HG02610 (cell line): ENCODE data around the gene VPS9D1.
A peak's percentile ranks its signal among the peaks of the same experiment; 100 is the strongest.

Experiments used
- ATAC-seq: cut with Tn5 transposase; IDR thresholded peaks from one replicate; pipeline ENCODE4 v1.9.1; 2021; ENCODE audit warnings: mild to moderate bottlenecking, moderate library complexity; ENCODE audit not compliant: unreplicated experiment

The VPS9D1 gene

GRCh38 chr16:89720813-89721545 is at the start of gene VPS9D1, which contains the start of gene ZNF276:
TSS of gene VPS9D1 (minus strand) at chr16:89720898. CDS start at chr16:89720861, 37 bp downstream.
TSS of gene ZNF276 (plus strand) at chr16:89721537. CDS start at chr16:89721641, 104 bp downstream.
- peak; percentile 49 for ATAC-seq

- no peak for ATAC-seq
Measured at GRCh38 chr16:89770367-89770766, 49.7 kb upstream of the VPS9D1 start.

GRCh38 chr16:89765292-89765830 is 44.7 kb upstream of the VPS9D1 start:
- ATAC-seq, result no peak

GRCh38 chr16:89764711-89765201 is 44.1 kb upstream of the VPS9D1 start:
- peak; percentile 85 for ATAC-seq

- no peak for ATAC-seq
Measured at GRCh38 chr16:89761304-89761922, 40.7 kb upstream of the VPS9D1 start.

GRCh38 chr16:89759746-89760340 is 39.1 kb upstream of the VPS9D1 start:
- ATAC-seq, result no peak

GRCh38 chr16:89749637-89750036 is 28.9 kb upstream of the VPS9D1 start:
- ATAC-seq, result no peak

GRCh38 chr16:89748921-89749320 is 28.2 kb upstream of the VPS9D1 start:
- no peak for ATAC-seq

- ATAC-seq, result no peak
Measured at GRCh38 chr16:89748076-89748475, 27.4 kb upstream of the VPS9D1 start.

GRCh38 chr16:89746043-89746442 is 25.3 kb upstream of the VPS9D1 start:
- ATAC-seq, result no peak

- ATAC-seq, result no peak
Measured at GRCh38 chr16:89744813-89745212, 24.1 kb upstream of the VPS9D1 start.

- ATAC-seq, result no peak
Measured at GRCh38 chr16:89742948-89743347, 22.2 kb upstream of the VPS9D1 start.

GRCh38 chr16:89741342-89742014 is 20.8 kb upstream of the VPS9D1 start:
- no peak for ATAC-seq

GRCh38 chr16:89739383-89739782 is 18.7 kb upstream of the VPS9D1 start:
- no peak for ATAC-seq

- no peak for ATAC-seq
Measured at GRCh38 chr16:89738538-89739317, 18.0 kb upstream of the VPS9D1 start.

GRCh38 chr16:89738072-89738377 is 17.3 kb upstream of the VPS9D1 start:
- no peak for ATAC-seq

GRCh38 chr16:89737341-89738071 is 16.8 kb upstream of the VPS9D1 start:
- ATAC-seq, result no peak

GRCh38 chr16:89736554-89736953 is 15.9 kb upstream of the VPS9D1 start:
- no peak for ATAC-seq

- no peak for ATAC-seq
Measured at GRCh38 chr16:89733792-89734191, 13.1 kb upstream of the VPS9D1 start.

GRCh38 chr16:89733322-89733721 is 12.6 kb upstream of the VPS9D1 start:
- no peak for ATAC-seq
